Calu3 (cell line): ENCODE measurements around the gene CTNNA2. TPM values are rescaled to one million over a fixed set of nuclear protein-coding genes. Genes with fewer than 3 reads are reported as not detected.

Source experiments
- BruUV-seq: library from RNA; stranded (reverse); fragments of 400-500 nt; replicated peaks from 2 replicates; lab custom pipeline; 2021; lab: Mats Ljungman, UMichigan
- CTCF ChIA-PET: fragments of 300-600 bp; sonication (Branson Sonifier 250); formaldehyde crosslinking; loops from one replicate; lab custom pipeline; 2022; ENCODE audit warnings: antibody characterized with exemption; lab: Charles Lee
- DNase-seq: peaks from one replicate; pipeline ENCODE4 v3.0.0; 2022
- H3K27ac Mint-ChIP-seq: one replicate; pipeline ENCODE4 v1.8.0; 2022; ENCODE audit warnings: mixed read lengths; ENCODE audit not compliant: unreplicated experiment
- H3K27me3 Mint-ChIP-seq: one replicate; pipeline ENCODE4 v1.8.0; 2022; ENCODE audit warnings: mixed read lengths; ENCODE audit not compliant: unreplicated experiment
- H3K36me3 Mint-ChIP-seq: one replicate; pipeline ENCODE4 v1.8.0; 2022; ENCODE audit warnings: mild to moderate bottlenecking, moderate library complexity, mixed read lengths; ENCODE audit not compliant: insufficient read depth, unreplicated experiment
- H3K4me1 Mint-ChIP-seq: one replicate; pipeline ENCODE4 v1.8.0; 2022; ENCODE audit warnings: mild to moderate bottlenecking, low read depth, mixed read lengths; ENCODE audit not compliant: unreplicated experiment
- H3K4me3 Mint-ChIP-seq: one replicate; pipeline ENCODE4 v1.8.0; 2022; ENCODE audit warnings: mild to moderate bottlenecking, low read depth, moderate library complexity, mixed read lengths; ENCODE audit not compliant: unreplicated experiment
- H3K9me3 Mint-ChIP-seq: one replicate; pipeline ENCODE4 v1.8.0; 2022; ENCODE audit warnings: low read depth, mixed read lengths; ENCODE audit not compliant: unreplicated experiment
- intact Hi-C: fragments of 100-400 bp; cut with micrococcal nuclease; formaldehyde crosslinking; loops from one replicate; pipeline ENCODE4 v1.10.0; 2022; ENCODE audit not compliant: unreplicated experiment
- total RNA-seq: library from RNA; stranded (reverse); gene quantifications from 2 replicates; pipeline ENCODE4 v1.2.3, GENCODE V29; 2022
- TF ChIP-seq, protein P1 (sequence below): fragments of 200-600 bp; IDR thresholded peaks from one replicate; pipeline ENCODE4 v1.8.0; 2022; ENCODE audit warnings: antibody characterized with exemption; ENCODE audit not compliant: unreplicated experiment

The CTNNA2 gene
- total RNA-seq, 1 experiment from 2014 or later = not detected

GRCh38 chr2:79666430-79666829 lies 153.6 kb downstream of the CTNNA2 start:
- no peaks in the 10 kb centered on the region for H3K36me3 Mint-ChIP-seq
- BruUV-seq = no TSS peak

DNA sequence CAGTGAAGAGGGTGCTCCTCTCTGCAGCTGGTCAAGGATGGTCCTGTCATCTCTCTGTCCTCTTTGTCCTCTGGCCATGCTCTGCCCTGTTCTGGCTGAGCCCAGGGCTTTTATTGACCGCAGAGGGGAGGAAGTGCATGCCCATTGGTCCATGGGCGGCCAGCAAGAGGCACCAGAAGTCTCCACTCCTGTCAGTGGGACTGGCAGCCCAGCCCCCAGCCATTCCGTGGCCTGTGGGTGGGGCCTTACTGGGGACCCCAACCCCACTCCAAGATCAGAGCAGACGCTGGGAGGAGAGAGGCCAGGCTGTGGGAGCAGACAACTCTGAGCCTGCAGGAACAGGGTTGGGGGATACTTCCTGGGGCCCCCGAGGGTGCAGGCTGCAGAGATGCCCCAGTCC lies 156.9 kb downstream of the CTNNA2 start:
- H3K9me3 Mint-ChIP-seq = peaks cover 6% of the 10 kb centered on the region
- BruUV-seq = no TSS peak
- no peak for DNase-seq
- intact Hi-C loops = no loop called here
- no peak overlapping the region for H3K4me3 Mint-ChIP-seq
- H3K27me3 Mint-ChIP-seq = no peaks in the 10 kb centered on the region
- TF ChIP-seq, protein P1, sequence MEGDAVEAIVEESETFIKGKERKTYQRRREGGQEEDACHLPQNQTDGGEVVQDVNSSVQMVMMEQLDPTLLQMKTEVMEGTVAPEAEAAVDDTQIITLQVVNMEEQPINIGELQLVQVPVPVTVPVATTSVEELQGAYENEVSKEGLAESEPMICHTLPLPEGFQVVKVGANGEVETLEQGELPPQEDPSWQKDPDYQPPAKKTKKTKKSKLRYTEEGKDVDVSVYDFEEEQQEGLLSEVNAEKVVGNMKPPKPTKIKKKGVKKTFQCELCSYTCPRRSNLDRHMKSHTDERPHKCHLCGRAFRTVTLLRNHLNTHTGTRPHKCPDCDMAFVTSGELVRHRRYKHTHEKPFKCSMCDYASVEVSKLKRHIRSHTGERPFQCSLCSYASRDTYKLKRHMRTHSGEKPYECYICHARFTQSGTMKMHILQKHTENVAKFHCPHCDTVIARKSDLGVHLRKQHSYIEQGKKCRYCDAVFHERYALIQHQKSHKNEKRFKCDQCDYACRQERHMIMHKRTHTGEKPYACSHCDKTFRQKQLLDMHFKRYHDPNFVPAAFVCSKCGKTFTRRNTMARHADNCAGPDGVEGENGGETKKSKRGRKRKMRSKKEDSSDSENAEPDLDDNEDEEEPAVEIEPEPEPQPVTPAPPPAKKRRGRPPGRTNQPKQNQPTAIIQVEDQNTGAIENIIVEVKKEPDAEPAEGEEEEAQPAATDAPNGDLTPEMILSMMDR = no peak
- H3K36me3 Mint-ChIP-seq = no peaks in the 10 kb centered on the region
- CTCF ChIA-PET = no interaction called here
- no peak overlapping the region for H3K27ac Mint-ChIP-seq
- no peaks in the 10 kb centered on the region for H3K4me1 Mint-ChIP-seq

More at GRCh38 chr2:79666430-79666829, 153.6 kb downstream of the CTNNA2 start:
- Mint-ChIP-seq H3K9me3 (peaks cover 16% of the 10 kb centered on the region), H3K27ac (no peak overlapping the region), H3K4me1 (no peaks in the 10 kb centered on the region), H3K27me3 (no peaks in the 10 kb centered on the region), H3K4me3 (no peak overlapping the region)
- TF ChIP-seq, protein P1 = no peak
- intact Hi-C loops = no loop called here
- no peak for DNase-seq
- CTCF ChIA-PET = no interaction called here

DNA sequence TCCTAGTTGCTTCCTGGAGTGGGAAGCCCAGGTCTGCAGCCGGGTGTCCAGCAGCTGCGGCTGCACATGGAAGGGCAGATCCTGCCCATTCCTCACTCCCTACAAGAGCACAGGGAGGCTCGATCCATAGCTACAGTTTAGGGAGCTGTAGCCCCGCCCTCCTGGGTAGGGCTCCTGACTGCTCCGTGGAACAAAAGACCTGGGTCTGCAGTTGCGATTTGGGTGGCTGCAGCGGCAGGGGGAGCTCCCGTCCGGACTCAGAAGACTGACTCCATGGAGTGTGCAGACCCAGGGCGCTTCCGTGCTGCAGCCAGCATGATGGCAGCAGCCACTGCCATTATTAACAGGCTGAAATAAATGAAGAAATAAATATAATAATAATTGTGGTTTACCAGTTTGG lies 157.3 kb downstream of the CTNNA2 start:
- Mint-ChIP-seq H3K4me3 (no peak overlapping the region), H3K36me3 (no peaks in the 10 kb centered on the region), H3K27me3 (no peaks in the 10 kb centered on the region), H3K4me1 (no peaks in the 10 kb centered on the region), H3K27ac (no peak overlapping the region), H3K9me3 (peaks cover 3% of the 10 kb centered on the region)
- BruUV-seq = no TSS peak
- TF ChIP-seq, protein P1 = no peak
- DNase-seq = no peak
- intact Hi-C loops = no loop called here
- CTCF ChIA-PET = no interaction called here

DNA sequence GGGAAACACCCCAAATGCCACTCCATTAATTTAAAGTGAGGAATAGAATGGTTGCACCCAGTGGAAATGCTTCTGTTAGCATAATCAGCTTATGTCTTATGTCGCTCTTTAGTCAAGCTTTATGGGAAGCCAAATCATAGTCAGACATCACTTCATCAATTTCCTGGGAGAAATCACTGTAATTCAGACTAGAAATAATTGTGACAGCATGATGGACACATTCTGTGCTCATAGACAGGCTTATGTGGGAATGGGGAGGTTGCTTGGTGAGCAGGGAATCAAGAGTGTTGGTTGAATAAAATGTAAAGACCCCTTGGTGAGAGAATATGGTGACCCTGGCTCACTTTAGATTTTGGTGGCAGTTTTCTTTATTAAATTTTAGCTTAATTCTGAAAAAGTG lies 174.0 kb downstream of the CTNNA2 start:
- no peak for DNase-seq
- Mint-ChIP-seq H3K36me3 (no peaks in the 10 kb centered on the region), H3K4me1 (no peaks in the 10 kb centered on the region), H3K4me3 (no peak overlapping the region), H3K27ac (no peak overlapping the region), H3K9me3 (peaks cover 9% of the 10 kb centered on the region), H3K27me3 (no peaks in the 10 kb centered on the region)
- intact Hi-C loops = no loop called here
- CTCF ChIA-PET = no interaction called here
- BruUV-seq = no TSS peak
- TF ChIP-seq, protein P1 = no peak
